HepG2 (cell line): ENCODE measurements around the gene CTNND1. TPM values are rescaled to one million over a fixed set of nuclear protein-coding genes. Genes with fewer than 3 reads are reported as not detected.

Source experiments
- MEIS1 ChIP-seq: sonication (generic); formaldehyde crosslinking; IDR thresholded peaks from 2 replicates; pipeline ENCODE4 v1.9.0; 2021; ENCODE audit warnings: mild to moderate bottlenecking, missing genetic modification reagents, moderate library complexity, borderline replicate concordance
- SATB2 ChIP-seq: sonication (generic); formaldehyde crosslinking; IDR thresholded peaks from 2 replicates; pipeline ENCODE4 v1.5.0; 2020; ENCODE audit warnings: missing genetic modification reagents
- TSC22D2 ChIP-seq: sonication (generic); formaldehyde crosslinking; IDR thresholded peaks from 2 replicates; pipeline ENCODE4 v1.5.1; 2020; ENCODE audit warnings: missing genetic modification reagents, mild to moderate bottlenecking, borderline replicate concordance
- ZFAT ChIP-seq: sonication (generic); formaldehyde crosslinking; conservative IDR thresholded peaks from 2 replicates; pipeline ENCODE4 v1.8.1; 2023; ENCODE audit warnings: missing genetic modification reagents, inconsistent platforms
- ZNF256 ChIP-seq: sonication (generic); formaldehyde crosslinking; conservative IDR thresholded peaks from 2 replicates; pipeline ENCODE4 v1.4.0; 2020; ENCODE audit warnings: missing genetic modification reagents
- ZNF616 ChIP-seq: sonication (generic); formaldehyde crosslinking; IDR thresholded peaks from 2 replicates; pipeline ENCODE4 v1.5.0; 2020; ENCODE audit warnings: low read depth, mild to moderate bottlenecking, missing genetic modification reagents
- ZNF841 ChIP-seq: sonication (generic); formaldehyde crosslinking; IDR thresholded peaks from 2 replicates; pipeline ENCODE4 v1.8.1; 2023; ENCODE audit warnings: missing genetic modification reagents, borderline replicate concordance
- polyA plus RNA-seq, 8 experiments: library from polyadenylated mRNA; depleted of rRNA in 3 of 8; stranded (reverse) in 7 of 8; unstranded in 1 of 8; fragments of >200 nt; fragmentation: Illumina TruSeq in 4 of 8; extraction: Trizol in 4 of 8; gene quantifications; 2 replicates each; pipeline versions ENCODE4 v1.2.1 to v1.2.3, GENCODE V29; 2011 to 2016; ENCODE audit warnings: low read depth in 4 of 8, missing spikeins in 1 of 8, mixed read lengths in 1 of 8; ENCODE audit not compliant: insufficient read depth in 1 of 8
- total RNA-seq, 5 experiments: library from RNA; depleted of rRNA; stranded (reverse); fragments of >200 nt; fragmentation: Illumina TruSeq; extraction: Trizol; gene quantifications; 2 replicates each; pipeline ENCODE4 v1.2.3, GENCODE V29; 2016; ENCODE audit warnings: low read depth in 1 of 5
- TF ChIP-seq, protein P1 (sequence below): sonication (generic); formaldehyde crosslinking; IDR thresholded peaks from 2 replicates; pipeline ENCODE4 v1.4.0; 2020; ENCODE audit warnings: mild to moderate bottlenecking, low read depth, missing genetic modification reagents
- TF ChIP-seq, protein P2 (sequence below): sonication (generic); formaldehyde crosslinking; IDR thresholded peaks from 2 replicates; pipeline ENCODE4 v1.9.0; 2021; ENCODE audit warnings: mild to moderate bottlenecking, missing genetic modification reagents
- TF ChIP-seq, protein P3 (sequence below): sonication (generic); formaldehyde crosslinking; IDR thresholded peaks from 2 replicates; pipeline ENCODE4 v1.4.0; 2020; ENCODE audit warnings: missing genetic modification reagents
- TF ChIP-seq, protein P4 (sequence below): sonication (generic); formaldehyde crosslinking; IDR thresholded peaks from 2 replicates; pipeline ENCODE4 v1.5.0; 2020; ENCODE audit warnings: missing genetic modification reagents
- TF ChIP-seq, protein P5 (sequence below): sonication (generic); formaldehyde crosslinking; IDR thresholded peaks from 2 replicates; pipeline ENCODE4 v1.8.1; 2023; ENCODE audit warnings: mild to moderate bottlenecking, moderate library complexity, missing genetic modification reagents
- TF ChIP-seq, protein P6 (sequence below): sonication (generic); formaldehyde crosslinking; IDR thresholded peaks from 2 replicates; pipeline ENCODE4 v1.9.0; 2021; ENCODE audit warnings: missing genetic modification reagents, borderline replicate concordance

Gene CTNND1
- total and polyA plus RNA-seq, 2 of the 13 experiments (the other 11 are each of a cell fraction or from before 2014, with no cell fraction given), result 117 to 128 TPM

DNA sequence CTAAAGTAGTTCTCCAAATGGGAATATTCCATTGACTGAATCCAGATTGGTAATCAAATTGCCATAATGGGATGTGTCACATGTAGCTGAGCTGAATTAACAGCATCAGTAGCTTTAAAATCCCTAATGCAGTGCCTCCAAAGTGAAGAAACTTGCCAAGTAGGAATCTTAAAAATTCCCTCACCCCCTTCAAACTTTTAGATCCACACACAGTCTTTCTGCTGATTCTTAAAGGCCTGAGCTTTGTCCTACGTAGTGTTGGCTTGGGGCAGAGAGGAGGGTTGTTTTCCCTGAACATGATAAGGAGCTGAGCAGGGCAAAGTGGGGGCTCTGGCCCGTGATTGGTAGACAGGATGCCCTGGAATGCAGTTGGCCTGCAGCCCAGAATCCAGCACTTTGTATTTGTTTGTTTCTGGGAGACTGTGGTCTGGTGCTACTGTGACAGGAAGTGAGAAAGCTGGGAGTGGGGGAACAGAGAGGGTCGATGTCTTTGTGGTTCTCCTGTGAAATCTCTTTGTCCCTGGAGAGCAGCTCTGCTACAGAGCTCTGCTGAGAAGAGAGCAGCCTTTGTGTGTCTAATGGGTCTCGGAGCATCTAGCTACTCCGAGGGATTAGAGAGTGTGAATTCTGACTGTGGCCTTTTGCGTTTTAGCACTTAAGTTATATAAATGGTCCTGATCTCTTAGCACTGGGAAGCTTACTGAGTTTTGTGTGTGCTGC lies 16.9 kb downstream of the CTNND1 start (continued):
- TF ChIP-seq, protein P1, sequence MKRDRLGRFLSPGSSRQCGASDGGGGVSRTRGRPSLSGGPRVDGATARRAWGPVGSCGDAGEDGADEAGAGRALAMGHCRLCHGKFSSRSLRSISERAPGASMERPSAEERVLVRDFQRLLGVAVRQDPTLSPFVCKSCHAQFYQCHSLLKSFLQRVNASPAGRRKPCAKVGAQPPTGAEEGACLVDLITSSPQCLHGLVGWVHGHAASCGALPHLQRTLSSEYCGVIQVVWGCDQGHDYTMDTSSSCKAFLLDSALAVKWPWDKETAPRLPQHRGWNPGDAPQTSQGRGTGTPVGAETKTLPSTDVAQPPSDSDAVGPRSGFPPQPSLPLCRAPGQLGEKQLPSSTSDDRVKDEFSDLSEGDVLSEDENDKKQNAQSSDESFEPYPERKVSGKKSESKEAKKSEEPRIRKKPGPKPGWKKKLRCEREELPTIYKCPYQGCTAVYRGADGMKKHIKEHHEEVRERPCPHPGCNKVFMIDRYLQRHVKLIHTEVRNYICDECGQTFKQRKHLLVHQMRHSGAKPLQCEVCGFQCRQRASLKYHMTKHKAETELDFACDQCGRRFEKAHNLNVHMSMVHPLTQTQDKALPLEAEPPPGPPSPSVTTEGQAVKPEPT (CRISPR knock-in tag), result no peak
- no peak for TF ChIP-seq ZNF616 (CRISPR knock-in tag)
- no peak for TF ChIP-seq ZFAT
- TF ChIP-seq, protein P2, sequence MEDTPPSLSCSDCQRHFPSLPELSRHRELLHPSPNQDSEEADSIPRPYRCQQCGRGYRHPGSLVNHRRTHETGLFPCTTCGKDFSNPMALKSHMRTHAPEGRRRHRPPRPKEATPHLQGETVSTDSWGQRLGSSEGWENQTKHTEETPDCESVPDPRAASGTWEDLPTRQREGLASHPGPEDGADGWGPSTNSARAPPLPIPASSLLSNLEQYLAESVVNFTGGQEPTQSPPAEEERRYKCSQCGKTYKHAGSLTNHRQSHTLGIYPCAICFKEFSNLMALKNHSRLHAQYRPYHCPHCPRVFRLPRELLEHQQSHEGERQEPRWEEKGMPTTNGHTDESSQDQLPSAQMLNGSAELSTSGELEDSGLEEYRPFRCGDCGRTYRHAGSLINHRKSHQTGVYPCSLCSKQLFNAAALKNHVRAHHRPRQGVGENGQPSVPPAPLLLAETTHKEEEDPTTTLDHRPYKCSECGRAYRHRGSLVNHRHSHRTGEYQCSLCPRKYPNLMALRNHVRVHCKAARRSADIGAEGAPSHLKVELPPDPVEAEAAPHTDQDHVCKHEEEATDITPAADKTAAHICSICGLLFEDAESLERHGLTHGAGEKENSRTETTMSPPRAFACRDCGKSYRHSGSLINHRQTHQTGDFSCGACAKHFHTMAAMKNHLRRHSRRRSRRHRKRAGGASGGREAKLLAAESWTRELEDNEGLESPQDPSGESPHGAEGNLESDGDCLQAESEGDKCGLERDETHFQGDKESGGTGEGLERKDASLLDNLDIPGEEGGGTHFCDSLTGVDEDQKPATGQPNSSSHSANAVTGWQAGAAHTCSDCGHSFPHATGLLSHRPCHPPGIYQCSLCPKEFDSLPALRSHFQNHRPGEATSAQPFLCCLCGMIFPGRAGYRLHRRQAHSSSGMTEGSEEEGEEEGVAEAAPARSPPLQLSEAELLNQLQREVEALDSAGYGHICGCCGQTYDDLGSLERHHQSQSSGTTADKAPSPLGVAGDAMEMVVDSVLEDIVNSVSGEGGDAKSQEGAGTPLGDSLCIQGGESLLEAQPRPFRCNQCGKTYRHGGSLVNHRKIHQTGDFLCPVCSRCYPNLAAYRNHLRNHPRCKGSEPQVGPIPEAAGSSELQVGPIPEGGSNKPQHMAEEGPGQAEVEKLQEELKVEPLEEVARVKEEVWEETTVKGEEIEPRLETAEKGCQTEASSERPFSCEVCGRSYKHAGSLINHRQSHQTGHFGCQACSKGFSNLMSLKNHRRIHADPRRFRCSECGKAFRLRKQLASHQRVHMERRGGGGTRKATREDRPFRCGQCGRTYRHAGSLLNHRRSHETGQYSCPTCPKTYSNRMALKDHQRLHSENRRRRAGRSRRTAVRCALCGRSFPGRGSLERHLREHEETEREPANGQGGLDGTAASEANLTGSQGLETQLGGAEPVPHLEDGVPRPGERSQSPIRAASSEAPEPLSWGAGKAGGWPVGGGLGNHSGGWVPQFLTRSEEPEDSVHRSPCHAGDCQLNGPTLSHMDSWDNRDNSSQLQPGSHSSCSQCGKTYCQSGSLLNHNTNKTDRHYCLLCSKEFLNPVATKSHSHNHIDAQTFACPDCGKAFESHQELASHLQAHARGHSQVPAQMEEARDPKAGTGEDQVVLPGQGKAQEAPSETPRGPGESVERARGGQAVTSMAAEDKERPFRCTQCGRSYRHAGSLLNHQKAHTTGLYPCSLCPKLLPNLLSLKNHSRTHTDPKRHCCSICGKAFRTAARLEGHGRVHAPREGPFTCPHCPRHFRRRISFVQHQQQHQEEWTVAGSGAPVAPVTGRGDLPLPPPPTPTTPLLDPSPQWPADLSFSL, result peak; percentile 67; the same call in 1 of the 2 replicates
- TF ChIP-seq, protein P3, sequence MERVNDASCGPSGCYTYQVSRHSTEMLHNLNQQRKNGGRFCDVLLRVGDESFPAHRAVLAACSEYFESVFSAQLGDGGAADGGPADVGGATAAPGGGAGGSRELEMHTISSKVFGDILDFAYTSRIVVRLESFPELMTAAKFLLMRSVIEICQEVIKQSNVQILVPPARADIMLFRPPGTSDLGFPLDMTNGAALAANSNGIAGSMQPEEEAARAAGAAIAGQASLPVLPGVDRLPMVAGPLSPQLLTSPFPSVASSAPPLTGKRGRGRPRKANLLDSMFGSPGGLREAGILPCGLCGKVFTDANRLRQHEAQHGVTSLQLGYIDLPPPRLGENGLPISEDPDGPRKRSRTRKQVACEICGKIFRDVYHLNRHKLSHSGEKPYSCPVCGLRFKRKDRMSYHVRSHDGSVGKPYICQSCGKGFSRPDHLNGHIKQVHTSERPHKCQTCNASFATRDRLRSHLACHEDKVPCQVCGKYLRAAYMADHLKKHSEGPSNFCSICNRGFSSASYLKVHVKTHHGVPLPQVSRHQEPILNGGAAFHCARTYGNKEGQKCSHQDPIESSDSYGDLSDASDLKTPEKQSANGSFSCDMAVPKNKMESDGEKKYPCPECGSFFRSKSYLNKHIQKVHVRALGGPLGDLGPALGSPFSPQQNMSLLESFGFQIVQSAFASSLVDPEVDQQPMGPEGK (CRISPR knock-in tag), result peak; percentile 92
- no peak for TF ChIP-seq TSC22D2 (CRISPR knock-in tag)
- TF ChIP-seq, protein P4, sequence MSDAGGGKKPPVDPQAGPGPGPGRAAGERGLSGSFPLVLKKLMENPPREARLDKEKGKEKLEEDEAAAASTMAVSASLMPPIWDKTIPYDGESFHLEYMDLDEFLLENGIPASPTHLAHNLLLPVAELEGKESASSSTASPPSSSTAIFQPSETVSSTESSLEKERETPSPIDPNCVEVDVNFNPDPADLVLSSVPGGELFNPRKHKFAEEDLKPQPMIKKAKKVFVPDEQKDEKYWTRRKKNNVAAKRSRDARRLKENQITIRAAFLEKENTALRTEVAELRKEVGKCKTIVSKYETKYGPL, result no peak
- TF ChIP-seq, protein P5, sequence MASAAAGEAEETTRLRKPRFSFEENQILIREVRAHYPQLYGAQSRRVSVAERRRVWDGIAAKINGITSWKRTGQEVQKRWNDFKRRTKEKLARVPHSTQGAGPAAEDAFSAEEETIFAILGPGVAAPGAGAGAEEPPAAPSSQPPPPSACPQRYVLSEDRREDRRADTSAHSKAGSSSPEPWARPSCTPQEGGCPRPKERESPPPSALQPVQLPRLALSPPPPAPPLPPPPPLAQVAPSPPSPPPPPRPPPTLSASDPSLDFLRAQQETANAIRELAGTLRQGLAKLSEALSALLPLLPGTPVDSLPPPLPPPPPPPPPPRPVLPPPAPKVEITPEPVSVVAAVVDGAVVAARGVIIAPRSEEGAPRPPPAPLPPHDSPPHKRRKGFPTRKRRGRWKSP (CRISPR knock-in tag), result peak; percentile 68; the same call in 1 of the 2 replicates
- TF ChIP-seq, protein P6, sequence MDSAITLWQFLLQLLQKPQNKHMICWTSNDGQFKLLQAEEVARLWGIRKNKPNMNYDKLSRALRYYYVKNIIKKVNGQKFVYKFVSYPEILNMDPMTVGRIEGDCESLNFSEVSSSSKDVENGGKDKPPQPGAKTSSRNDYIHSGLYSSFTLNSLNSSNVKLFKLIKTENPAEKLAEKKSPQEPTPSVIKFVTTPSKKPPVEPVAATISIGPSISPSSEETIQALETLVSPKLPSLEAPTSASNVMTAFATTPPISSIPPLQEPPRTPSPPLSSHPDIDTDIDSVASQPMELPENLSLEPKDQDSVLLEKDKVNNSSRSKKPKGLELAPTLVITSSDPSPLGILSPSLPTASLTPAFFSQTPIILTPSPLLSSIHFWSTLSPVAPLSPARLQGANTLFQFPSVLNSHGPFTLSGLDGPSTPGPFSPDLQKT, result no peak
- TF ChIP-seq MEIS1 (CRISPR knock-in tag), result 0 out of 2 replicates have a peak, but pooled peaks have one; percentile 37
- TF ChIP-seq SATB2 (CRISPR knock-in tag), result no peak
- TF ChIP-seq ZNF256, result no peak
- no peak for TF ChIP-seq ZNF841 (CRISPR knock-in tag)
